GM18951 (cell line): ENCODE results near the gene ATP2C2.

Experiments
- POLR2A ChIP-seq: IDR thresholded peaks from 4 replicates; pipeline ENCODE4 v1.6.1; 2011; ENCODE audit warnings: mild to moderate bottlenecking; ENCODE audit not compliant: insufficient read length, insufficient read depth; ENCODE audit errors: extremely low read depth
- in situ Hi-C: fragments of 300-500 bp; cut with MboI; formaldehyde crosslinking; loops from one replicate; pipeline ENCODE4 v1.12.0; 2022; ENCODE audit warnings: low sequenced_read_pairs, mixed read lengths, inconsistent platforms; ENCODE audit not compliant: unreplicated experiment

ATP2C2 gene

DNA sequence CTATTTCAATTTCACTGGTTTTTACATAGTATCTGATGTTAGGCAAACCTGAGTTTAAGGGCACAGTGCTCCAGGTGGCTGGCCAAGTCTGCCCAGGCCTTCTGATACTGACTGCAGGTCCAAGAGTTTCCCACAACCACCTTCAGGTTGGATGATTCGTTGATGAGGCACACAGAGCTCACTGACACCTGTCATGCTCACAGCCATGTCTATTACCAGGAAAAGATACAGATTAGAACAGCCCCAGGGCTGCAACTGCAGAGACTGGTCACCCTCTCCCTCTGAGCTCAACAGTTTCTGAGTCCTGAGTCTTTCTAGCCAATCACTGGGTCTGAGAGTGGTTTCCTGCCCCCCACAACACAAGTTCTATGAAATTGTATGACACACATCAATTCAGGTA lies 98.9 kb downstream of the ATP2C2 start:
- in situ Hi-C loops, result no loop called here
- TF ChIP-seq POLR2A, result no peak

DNA sequence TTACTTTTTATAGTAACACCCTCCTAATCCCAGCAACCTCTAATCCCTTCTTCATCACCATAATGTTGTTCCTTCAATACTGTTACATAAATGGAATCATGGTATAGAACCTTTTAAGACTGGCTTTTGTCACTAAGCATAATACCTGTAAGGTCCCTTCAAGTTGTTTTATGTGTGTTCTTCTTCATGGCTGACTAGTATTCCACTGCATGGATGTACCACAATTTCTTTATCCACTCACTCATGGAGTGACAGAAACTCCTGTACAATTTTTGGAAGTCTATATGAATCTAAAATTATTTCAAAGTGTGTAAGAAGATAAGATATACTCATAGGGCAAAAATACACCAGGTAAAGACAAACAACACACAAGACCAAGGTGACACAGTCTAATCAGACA lies 99.4 kb downstream of the ATP2C2 start:
- in situ Hi-C loops, result no loop called here
- TF ChIP-seq POLR2A, result no peak

DNA sequence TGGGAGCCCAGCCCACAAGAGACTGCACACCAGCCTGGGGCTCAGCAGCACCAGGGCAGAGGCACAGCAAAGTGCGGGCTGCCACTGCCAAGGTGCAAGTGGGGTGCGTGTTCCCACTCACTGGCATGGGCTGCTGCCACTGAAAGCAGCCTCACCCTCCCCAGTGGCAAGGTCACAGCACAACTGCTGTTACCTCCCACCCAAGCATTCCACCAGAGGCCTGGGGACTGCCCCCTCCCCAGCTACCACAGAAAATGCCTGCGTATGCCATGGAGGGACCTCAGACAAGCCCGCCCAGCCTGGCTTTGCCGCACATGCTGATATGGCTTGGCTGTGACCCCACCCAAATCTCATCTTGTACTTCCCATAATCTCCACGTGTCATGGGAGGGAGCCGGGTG lies 103.0 kb downstream of the ATP2C2 start:
- in situ Hi-C loops, result no loop called here
- no peak for TF ChIP-seq POLR2A

DNA sequence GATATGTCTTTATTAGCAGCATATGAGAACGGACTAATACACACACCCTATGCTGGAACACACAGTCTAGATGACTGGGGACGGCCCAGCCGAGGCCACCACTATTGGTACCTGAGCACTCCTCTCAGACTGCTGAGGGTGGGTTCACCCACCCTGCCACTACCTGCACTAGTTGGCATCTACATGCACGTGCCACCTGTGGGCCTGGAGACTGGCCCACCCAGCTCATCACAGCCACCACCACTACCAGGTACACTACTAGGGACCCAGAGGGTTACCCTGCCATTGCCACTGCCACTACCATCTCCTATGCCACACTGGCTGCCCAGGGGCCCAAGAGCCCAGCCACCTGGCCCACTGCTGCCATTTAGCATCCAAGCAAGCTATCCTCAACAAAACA lies 103.6 kb downstream of the ATP2C2 start:
- in situ Hi-C loops, result no loop called here
- TF ChIP-seq POLR2A, result no peak

DNA sequence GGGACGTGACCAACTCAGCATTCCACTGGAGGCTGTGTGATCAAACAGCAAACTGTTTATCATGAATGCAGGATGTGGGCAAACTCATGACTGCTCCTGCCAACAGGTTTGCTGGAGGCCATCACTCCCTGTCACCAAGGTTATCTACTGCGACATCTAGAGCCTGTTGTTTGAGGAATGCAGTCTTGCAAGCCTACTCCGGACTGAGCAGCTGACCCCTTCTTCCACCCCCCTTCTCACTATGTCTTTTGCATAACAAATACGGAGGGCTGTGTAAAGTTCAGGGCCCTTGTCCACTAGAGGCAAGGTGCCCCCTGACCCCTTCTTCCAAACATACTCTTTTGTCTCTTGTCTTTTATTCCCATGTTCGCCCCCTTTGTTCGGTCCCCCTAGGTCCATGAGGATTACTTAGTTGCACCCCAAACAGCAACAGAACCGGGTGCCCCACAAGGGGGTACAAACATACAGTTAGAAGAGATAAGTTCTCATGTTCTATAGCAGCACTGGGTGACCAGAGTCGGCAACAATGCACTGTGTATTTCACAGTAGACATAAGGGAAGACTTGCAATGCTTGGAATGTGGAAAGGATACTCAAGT lies 107.4 kb downstream of the ATP2C2 start:
- in situ Hi-C loops, result loop anchor here (25.0 kb wide), 1 partner anchor 188 kb away; the partner anchor contains the start of gene WFDC1
- no peak for TF ChIP-seq POLR2A

DNA sequence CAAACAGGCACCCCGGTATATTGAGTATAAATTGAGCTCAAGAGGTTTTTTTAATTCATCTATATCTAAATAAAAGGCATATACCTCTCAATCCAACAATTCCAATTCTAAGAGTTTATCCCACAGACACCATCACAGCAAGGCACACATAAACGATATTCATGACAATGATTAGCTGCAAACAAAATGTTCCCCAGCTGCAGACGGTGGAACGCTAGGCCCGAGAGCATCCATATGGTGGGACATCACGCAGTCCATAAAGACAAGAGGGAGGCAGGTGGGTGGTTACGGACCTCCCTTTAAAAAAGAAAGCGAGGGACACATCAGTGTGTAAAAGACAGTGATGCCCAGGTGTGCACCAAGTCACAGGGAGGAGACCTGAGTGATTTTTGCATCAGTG lies 108.1 kb downstream of the ATP2C2 start:
- TF ChIP-seq POLR2A, result no peak
- in situ Hi-C loops, result loop anchor here (25.0 kb wide), 1 partner anchor 189 kb away; the partner anchor contains the start of gene WFDC1

DNA sequence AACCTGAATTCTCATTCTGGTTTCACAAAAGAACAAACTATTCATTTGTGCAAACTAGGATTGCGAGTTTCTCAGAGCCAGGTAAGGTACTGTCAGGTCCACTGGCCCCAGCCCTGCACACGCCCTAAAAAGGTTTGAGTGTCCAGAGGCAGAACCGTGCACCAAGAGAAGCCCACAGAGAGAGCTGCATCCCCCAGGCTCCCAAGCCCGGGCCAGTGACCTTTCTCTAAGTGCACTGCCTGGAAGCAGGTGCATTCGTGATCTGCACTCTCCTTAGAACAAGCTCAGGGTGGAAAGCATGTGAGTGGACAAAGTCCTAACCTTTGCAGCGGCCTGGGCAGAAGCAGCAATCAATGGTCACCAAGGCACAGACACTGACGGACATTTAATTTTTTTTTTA lies 109.3 kb downstream of the ATP2C2 start:
- no peak for TF ChIP-seq POLR2A
- in situ Hi-C loops, result loop anchor here (25.0 kb wide), 1 partner anchor 190 kb away; the partner anchor contains the start of gene WFDC1

DNA sequence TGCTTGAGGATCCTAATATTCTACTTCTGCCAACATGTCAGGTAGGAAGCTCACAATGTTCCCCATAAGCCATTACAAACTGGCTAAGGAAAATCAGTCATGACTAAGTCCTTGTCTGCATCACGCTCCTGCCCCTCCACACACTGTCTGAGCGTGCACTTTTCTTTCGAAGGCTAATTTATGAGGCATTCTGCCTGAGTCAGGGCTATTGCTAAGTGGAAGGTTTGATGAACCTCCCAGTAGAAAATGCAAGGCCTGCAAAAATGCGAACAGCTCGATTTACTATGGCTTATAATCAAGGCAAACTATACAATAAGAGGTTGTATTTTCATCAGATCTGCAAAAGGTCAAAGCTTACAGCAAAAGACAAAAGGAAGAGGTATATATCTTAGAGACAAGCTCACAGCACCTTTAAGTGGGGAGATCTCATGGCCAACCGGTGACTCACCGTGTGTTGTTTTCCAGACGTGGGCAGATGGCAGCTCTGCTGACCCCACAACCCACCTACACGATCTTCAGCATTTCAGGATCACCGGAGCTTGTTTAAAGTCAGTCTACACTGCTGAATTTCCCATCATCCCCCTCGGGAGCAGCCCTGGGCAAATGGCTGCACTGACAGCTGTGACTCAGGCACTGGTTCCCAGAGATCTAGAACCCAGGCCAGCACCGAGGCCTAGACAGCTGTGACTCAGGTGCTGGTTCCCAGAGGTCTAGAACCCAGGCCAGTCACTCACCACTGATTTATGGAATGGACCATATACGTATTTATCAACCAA lies 110.0 kb downstream of the ATP2C2 start:
- in situ Hi-C loops, result loop anchor here (25.0 kb wide), 1 partner anchor 191 kb away; the partner anchor contains the start of gene WFDC1
- TF ChIP-seq POLR2A, result no peak

DNA sequence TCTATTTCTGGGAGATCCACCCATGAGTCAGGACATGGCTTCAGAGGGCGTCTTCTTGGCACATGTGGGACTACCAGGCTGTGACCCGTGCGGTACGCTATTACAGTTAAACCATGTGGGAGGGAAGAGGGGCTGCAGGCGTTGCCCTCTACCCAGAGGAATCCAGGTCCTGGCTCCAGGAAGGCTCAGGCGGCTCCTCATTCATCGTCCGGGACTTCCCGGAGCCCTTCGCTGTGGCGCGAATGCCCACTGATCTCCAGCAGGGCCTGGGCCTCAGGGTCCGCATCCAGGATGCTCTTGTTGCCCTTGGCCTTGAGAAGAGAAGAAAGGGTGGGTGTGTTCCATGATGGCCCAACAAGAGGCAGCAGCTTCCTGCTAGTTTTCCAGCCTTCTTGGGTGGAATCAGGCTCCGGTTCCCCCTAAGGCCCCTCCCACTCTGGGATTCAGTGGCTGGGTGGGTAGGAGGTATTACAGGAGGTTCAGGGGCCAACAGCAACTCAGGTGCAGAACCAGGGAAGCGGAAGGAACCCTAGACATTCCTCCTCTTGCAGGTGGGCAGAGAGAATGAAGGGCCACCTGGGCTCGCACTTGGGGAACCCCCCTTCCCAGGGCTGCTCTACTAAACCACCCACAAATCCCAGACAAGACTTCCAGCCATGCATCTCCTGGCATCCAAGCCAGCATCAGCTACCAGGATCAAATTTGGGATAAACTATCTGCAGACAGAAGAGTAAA lies 111.5 kb downstream of the ATP2C2 start:
- in situ Hi-C loops, result loop anchor here (25.0 kb wide), 1 partner anchor 193 kb away; the partner anchor contains the start of gene WFDC1
- no peak for TF ChIP-seq POLR2A

DNA sequence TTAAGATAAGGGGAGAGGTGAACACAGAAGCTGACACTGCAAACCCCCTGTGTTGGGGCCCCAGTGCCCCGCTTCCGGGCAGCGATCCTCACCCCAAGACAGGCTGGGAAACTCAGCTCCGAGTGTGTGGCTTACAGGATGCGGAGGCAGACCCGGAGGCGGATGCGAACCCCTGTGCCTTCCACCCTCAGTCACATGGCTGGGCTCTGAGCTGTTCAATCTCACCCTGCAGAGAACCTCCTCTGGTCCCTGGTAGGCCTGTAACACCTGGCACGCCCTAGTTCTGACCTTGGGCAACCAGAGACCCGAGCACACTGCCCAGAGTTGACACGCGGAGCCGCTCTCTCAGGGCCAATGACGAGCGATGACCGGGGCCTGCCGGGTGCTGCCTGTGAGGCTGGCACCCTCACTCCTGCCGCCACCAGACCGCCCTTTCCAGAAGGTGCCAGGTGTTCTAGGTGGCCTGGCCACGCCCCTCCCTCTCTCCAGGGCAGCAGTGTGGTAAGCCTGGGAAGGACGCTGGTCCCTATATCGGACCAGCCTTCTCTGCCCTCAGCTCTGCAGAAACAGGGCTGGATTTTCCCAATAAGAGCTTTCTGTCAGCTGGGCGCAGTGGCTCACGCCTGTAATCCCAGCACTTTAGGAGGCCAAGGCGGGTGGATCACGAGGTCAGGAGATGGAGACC lies 112.9 kb downstream of the ATP2C2 start:
- TF ChIP-seq POLR2A, result no peak
- in situ Hi-C loops, result loop anchor here (25.0 kb wide), 1 partner anchor 194 kb away; the partner anchor contains the start of gene WFDC1

DNA sequence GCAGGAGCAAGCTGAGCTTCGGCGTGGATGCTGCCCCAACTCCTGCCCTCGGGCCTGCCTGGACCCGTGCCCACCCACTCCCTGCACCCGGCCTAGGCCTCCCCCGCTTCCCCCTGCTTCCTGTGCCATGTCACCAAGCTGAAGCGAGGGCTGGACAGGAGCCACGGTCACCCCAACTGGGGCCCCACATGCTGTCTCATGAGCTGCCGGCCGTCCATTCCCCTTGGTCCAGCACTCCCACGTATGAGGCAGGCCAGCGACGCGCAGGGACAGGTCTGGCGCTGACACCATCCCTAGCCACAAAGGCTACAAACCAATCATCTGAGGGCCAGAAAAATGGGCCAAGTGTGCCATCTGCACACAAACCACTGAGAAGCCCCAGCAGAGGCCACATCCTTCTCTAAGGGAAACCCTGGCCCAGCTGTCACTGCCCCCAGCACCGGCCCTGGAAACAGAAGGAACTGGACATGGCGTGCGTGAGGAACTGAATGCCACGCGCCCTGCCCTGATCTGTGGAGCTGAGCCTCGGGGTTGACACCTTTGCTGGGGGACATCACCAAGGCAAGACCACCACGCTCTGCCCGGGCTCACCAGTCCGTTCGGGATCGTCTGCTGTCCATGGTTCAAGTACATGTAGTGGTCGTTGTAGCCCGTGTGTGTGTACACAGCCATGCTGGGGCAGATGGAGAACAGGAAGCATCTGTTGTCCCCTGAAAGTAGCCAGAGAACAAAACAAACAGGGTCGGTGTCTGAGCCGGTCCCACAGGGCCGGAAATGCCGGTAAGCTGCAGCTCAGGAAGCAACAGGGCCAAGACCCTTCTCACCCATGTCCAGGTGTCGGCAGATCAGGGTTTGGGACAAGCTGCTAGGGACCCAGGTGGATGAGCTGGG lies 113.9 kb downstream of the ATP2C2 start:
- in situ Hi-C loops, result loop anchor here (25.0 kb wide), 1 partner anchor 195 kb away; the partner anchor contains the start of gene WFDC1

More for the DNA sequence above, 113.9 kb downstream of the ATP2C2 start:
- TF ChIP-seq POLR2A, result no peak
